ENCODE measurements around the gene MAGEB17.

DNA sequence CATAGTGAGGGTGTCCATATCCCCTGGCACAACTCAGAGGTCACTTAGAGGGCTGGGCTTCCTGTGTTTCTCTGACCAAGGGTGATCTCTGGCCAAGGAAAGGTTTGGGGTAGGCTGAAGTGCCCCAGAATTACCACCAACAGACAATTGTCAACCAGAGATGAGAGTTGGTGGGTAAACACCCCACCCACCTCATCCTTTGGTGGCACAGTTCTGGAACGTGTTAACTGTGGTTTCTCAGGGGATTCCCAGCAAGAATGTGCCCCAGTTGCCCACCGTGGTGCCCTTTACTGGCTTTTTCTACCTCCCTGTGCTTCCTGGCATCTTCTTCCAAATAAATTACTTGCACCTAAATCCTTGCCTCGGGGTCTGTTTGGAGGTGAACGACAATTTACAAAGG, 26.8 kb upstream of the MAGEB17 start:
- TF ChIP-seq, protein P1, sequence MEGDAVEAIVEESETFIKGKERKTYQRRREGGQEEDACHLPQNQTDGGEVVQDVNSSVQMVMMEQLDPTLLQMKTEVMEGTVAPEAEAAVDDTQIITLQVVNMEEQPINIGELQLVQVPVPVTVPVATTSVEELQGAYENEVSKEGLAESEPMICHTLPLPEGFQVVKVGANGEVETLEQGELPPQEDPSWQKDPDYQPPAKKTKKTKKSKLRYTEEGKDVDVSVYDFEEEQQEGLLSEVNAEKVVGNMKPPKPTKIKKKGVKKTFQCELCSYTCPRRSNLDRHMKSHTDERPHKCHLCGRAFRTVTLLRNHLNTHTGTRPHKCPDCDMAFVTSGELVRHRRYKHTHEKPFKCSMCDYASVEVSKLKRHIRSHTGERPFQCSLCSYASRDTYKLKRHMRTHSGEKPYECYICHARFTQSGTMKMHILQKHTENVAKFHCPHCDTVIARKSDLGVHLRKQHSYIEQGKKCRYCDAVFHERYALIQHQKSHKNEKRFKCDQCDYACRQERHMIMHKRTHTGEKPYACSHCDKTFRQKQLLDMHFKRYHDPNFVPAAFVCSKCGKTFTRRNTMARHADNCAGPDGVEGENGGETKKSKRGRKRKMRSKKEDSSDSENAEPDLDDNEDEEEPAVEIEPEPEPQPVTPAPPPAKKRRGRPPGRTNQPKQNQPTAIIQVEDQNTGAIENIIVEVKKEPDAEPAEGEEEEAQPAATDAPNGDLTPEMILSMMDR (IDR thresholded peaks at IDR 0.05), result no peak
- TF ChIP-seq POLR2A (IDR thresholded peaks at IDR 0.05), result no peak
